Upper lobe of left lung (tissue), 6 donors: ENCODE measurements around the gene TMPRSS11D. TPM values are rescaled to one million over a fixed set of nuclear protein-coding genes. Genes with fewer than 3 reads are reported as not detected.
A peak's percentile ranks its signal among the peaks of the same experiment; 100 is the strongest.

Experiments used
- ATAC-seq, 2 donors: fragments of 200-7000 bp; cut with Tn5 transposase; one replicate each; pipeline ENCODE4 v1.9.1; 2022; ENCODE audit warnings: mild to moderate bottlenecking in 2 of 2, moderate library complexity in 2 of 2; ENCODE audit not compliant: low FRiP score in 2 of 2
- DNase-seq, 2 donors: peaks; one replicate each; pipeline ENCODE4 v3.0.0-alpha.2; 2019 to 2020
- H3K27ac ChIP-seq, 4 donors: fragments of 200-600 bp; sonication (generic); one replicate each; pipeline ENCODE4 v1.5.1; 2016 to 2019
- H3K27me3 ChIP-seq, 4 donors: fragments of 200-600 bp; sonication (generic); one replicate each; pipeline ENCODE4 v1.5.1; 2017 to 2019
- H3K36me3 ChIP-seq, 4 donors: fragments of 200-600 bp; sonication (generic); one replicate each; pipeline ENCODE4 v1.5.1; 2016 to 2019
- H3K4me1 ChIP-seq, 4 donors: fragments of 200-600 bp; sonication (generic); one replicate each; pipeline ENCODE4 v1.5.1; 2018 to 2019
- H3K4me3 ChIP-seq, 4 donors: fragments of 200-600 bp; sonication (generic); one replicate each; pipeline ENCODE4 v1.5.1; 2017 to 2019; ENCODE audit warnings: mild to moderate bottlenecking in 2 of 4, moderate library complexity in 1 of 4
- H3K9me3 ChIP-seq, 4 donors: fragments of 200-600 bp; sonication (generic); one replicate each; pipeline ENCODE4 v1.5.1; 2018 to 2019
- EP300 ChIP-seq, 4 donors: sonication (generic); formaldehyde crosslinking; IDR thresholded peaks; one replicate each; pipeline ENCODE4 v1.5.1; 2017; ENCODE audit warnings: antibody characterized with exemption in 4 of 4, control low read depth in 2 of 4
- POLR2A ChIP-seq, 4 donors: fragments of 450-650 bp; IDR thresholded peaks; one replicate each; pipeline ENCODE4 v1.5.1; 2016 to 2017; ENCODE audit warnings: antibody characterized with exemption in 4 of 4, mild to moderate bottlenecking in 2 of 4
- POLR2AphosphoS5 ChIP-seq, 2 donors: sonication (generic); formaldehyde crosslinking; IDR thresholded peaks; one replicate each; pipeline ENCODE4 v1.5.1; 2017; ENCODE audit warnings: antibody characterized with exemption in 2 of 2
- WGBS, 2 donors: methylation state at CpG; one replicate each; pipeline ENCODE4 v1.1.5; 2017 to 2018; 5-methylcytosine and 5-hydroxymethylcytosine counted together
- total RNA-seq, 6 donors: library from RNA; depleted of rRNA in 4 of 6; stranded (reverse); fragments of >200 nt in 4 of 6; gene quantifications; one replicate each; pipeline versions ENCODE4 v1.1.0 to v1.2.1, GENCODE V29; 2016 to 2021
- TF ChIP-seq, protein P1 (sequence below), 6 experiments: fragments of 450-650 bp in 4 of 6; fragments of 200-600 bp in 2 of 6; sonication (generic) in 2 of 6; IDR thresholded peaks; one replicate each; pipeline ENCODE4 v1.5.1; 2016 to 2019; ENCODE audit warnings: antibody characterized with exemption in 6 of 6
- donor health status: DM: no; HTN: no; CAD: no; lungs with moderate emphysema.
- donor health status: DM: no; HTN: yes; CAD: no; lungs with severe emphysema.

Gene TMPRSS11D
- total RNA-seq, 6 donors from 2014 or later, result 1.0 to 1.6 TPM; not detected in 4

DNA sequence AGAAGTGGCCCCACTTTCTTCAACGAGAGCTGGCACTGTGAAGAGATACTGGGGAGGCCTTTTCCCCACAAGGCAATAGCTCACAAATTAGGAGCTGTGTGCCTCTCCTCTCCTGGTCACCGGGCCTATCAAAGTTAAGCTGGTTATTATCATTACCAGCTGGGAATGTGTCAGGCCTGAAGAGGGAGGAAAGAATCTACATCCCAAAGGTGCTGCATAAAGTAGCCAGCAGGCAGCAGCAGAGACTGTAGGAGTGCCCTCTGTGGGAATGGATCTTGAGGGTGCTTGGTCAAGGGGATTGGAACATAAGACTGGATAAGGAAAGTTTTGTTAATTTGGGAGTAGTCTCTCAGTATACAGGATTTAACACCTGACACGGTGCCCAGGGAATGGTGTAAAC lies 9.1 kb upstream of the TMPRSS11D start:
- H3K36me3 ChIP-seq, result no peaks in the 10 kb centered on the region
- ATAC-seq, result peak in 1 of 2 donors; percentile 43
- WGBS, 2 donors, result 74 to 79% methylated on average over 3 of the region's 3 CpGs
- DNase-seq, result no peak
- TF ChIP-seq POLR2A (IDR thresholded peaks at IDR 0.05), result no peak
- no peak for TF ChIP-seq EP300 (IDR thresholded peaks at IDR 0.05)
- TF ChIP-seq, protein P1, sequence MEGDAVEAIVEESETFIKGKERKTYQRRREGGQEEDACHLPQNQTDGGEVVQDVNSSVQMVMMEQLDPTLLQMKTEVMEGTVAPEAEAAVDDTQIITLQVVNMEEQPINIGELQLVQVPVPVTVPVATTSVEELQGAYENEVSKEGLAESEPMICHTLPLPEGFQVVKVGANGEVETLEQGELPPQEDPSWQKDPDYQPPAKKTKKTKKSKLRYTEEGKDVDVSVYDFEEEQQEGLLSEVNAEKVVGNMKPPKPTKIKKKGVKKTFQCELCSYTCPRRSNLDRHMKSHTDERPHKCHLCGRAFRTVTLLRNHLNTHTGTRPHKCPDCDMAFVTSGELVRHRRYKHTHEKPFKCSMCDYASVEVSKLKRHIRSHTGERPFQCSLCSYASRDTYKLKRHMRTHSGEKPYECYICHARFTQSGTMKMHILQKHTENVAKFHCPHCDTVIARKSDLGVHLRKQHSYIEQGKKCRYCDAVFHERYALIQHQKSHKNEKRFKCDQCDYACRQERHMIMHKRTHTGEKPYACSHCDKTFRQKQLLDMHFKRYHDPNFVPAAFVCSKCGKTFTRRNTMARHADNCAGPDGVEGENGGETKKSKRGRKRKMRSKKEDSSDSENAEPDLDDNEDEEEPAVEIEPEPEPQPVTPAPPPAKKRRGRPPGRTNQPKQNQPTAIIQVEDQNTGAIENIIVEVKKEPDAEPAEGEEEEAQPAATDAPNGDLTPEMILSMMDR (IDR thresholded peaks at IDR 0.05), result no peak
- TF ChIP-seq POLR2AphosphoS5 (IDR thresholded peaks at IDR 0.05), result no peak
- H3K4me3 ChIP-seq, result no peak overlapping the region
- no peak overlapping the region for H3K27ac ChIP-seq
- no peaks in the 10 kb centered on the region for H3K27me3 ChIP-seq
- H3K4me1 ChIP-seq, result no peaks in the 10 kb centered on the region
- no peaks in the 10 kb centered on the region for H3K9me3 ChIP-seq

DNA sequence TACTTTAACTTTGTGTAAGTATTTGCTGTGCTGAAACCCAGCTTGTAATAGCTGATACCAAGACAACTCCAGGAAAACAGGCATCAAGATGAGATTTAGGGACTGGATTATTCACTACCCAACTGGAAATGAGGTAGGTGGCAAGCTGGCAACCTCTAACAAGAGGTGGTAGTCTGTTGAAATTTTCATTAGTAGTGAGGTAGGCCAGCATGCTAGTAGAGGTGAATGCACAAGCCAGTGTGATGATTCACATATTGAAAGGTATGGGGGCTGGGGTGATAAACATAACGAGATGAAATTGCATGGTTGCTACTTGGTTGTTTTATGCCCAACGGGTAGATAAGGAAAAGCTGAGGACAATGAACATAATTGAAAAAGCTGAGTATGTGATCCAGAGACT lies 8.5 kb upstream of the TMPRSS11D start:
- DNase-seq, result no peak
- WGBS, 2 donors, result 86 to 87% methylated on average over 2 of the region's 2 CpGs
- H3K27ac ChIP-seq, result no peak overlapping the region

DNA sequence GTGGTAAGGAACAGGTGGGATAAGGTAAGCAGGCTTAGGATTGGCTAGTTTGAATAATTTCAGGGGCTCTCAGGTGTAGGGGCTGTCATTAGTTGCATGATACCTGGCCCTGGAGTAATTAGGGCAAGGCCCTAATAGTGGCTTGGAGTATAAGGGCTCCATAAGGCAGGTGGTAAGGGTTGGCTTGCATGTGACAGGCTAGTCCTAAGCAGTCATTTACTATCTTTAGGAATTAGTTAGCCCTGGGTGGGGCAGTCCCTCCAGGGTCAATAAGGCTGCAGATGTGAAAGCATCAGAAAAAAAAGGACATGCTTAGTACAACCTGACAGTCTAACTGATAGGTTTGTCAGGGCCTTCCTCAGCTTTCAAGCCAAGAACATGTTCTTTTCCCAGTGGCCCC lies 7.8 kb upstream of the TMPRSS11D start:
- TF ChIP-seq POLR2A (IDR thresholded peaks at IDR 0.05), result no peak
- TF ChIP-seq EP300 (IDR thresholded peaks at IDR 0.05), result no peak
- TF ChIP-seq, protein P1 (IDR thresholded peaks at IDR 0.05), result no peak
- TF ChIP-seq POLR2AphosphoS5 (IDR thresholded peaks at IDR 0.05), result no peak

More for the DNA sequence above, 8.5 kb upstream of the TMPRSS11D start:
- no peaks in the 10 kb centered on the region for H3K27me3 ChIP-seq
- no peaks in the 10 kb centered on the region for H3K4me1 ChIP-seq
- no peaks in the 10 kb centered on the region for H3K9me3 ChIP-seq
- no peak overlapping the region for H3K4me3 ChIP-seq
- TF ChIP-seq, protein P1 (IDR thresholded peaks at IDR 0.05), result no peak
- TF ChIP-seq EP300 (IDR thresholded peaks at IDR 0.05) (no peak), POLR2A (IDR thresholded peaks at IDR 0.05) (no peak), POLR2AphosphoS5 (IDR thresholded peaks at IDR 0.05) (no peak)
- no peaks in the 10 kb centered on the region for H3K36me3 ChIP-seq
- no peak for ATAC-seq

DNA sequence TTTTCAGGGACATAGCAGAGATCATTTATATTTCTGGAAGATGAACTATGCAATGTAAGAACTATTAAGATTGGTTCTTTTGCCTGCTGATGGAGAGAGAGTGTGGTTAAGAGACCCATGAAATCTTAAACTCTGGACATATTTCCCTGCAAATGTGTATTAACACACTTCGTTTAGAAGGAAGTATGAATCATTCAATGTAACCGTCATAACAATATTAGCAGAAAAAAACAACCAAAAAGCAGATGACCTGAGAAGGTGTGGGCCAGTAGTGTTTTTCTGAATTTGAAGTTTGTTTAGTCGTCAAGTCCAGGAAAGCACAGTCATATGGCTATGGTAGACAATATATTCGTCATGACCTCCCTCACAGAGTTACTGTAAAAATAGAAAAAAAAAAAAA lies 2.5 kb upstream of the TMPRSS11D start:
- no peak overlapping the region for H3K27ac ChIP-seq
- whole genome bisulfite sequencing, 2 donors, result 59% methylated on average over 4 of the region's 4 CpGs
- no peak for ATAC-seq

More for the DNA sequence above, 7.8 kb upstream of the TMPRSS11D start:
- ATAC-seq (peak in 1 of 2 donors; percentile 34), DNase-seq (no peak)
- Histone ChIP-seq H3K27me3 (no peaks in the 10 kb centered on the region), H3K4me1 (no peaks in the 10 kb centered on the region), H3K9me3 (no peaks in the 10 kb centered on the region), H3K27ac (no peak overlapping the region), H3K36me3 (no peaks in the 10 kb centered on the region), H3K4me3 (no peak overlapping the region)

DNA sequence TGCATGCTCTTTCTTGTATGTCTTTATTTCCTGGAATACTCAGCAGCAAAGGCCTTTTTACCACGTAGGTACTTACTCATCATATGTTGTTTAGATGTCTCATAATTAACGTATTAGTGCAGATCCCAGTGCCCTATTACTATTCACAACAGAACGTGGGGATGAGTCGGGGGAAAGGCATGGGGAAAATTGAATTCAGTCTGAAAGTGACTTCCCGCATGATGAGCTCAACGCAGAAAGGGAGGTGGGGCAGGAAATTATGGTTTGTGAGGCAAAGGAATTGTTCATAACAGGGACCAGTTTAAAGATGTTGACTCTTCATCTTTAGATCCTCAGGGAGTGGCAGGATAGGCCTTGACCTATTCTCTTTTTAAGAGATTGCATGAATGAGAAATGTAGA lies 2.0 kb upstream of the TMPRSS11D start:
- Histone ChIP-seq H3K4me3 (no peak overlapping the region), H3K4me1 (no peaks in the 10 kb centered on the region), H3K27me3 (no peaks in the 10 kb centered on the region), H3K9me3 (no peaks in the 10 kb centered on the region), H3K36me3 (no peaks in the 10 kb centered on the region), H3K27ac (no peak overlapping the region)
- WGBS, 2 donors, result 46 to 57% methylated on average over 6 of the region's 6 CpGs
- DNase-seq, result no peak
- TF ChIP-seq, protein P1 (IDR thresholded peaks at IDR 0.05), result no peak
- TF ChIP-seq EP300 (IDR thresholded peaks at IDR 0.05), result no peak
- no peak for TF ChIP-seq POLR2A (IDR thresholded peaks at IDR 0.05)
- TF ChIP-seq POLR2AphosphoS5 (IDR thresholded peaks at IDR 0.05), result no peak
- peak in 1 of 2 donors; percentile 63 for ATAC-seq

More for the DNA sequence above, 2.5 kb upstream of the TMPRSS11D start:
- DNase-seq, result no peak
- Histone ChIP-seq H3K4me1 (no peaks in the 10 kb centered on the region), H3K4me3 (no peak overlapping the region), H3K27me3 (no peaks in the 10 kb centered on the region), H3K36me3 (no peaks in the 10 kb centered on the region), H3K9me3 (no peaks in the 10 kb centered on the region)
- TF ChIP-seq POLR2AphosphoS5 (IDR thresholded peaks at IDR 0.05), result no peak
- TF ChIP-seq, protein P1 (IDR thresholded peaks at IDR 0.05), result no peak
- no peak for TF ChIP-seq EP300 (IDR thresholded peaks at IDR 0.05)
- no peak for TF ChIP-seq POLR2A (IDR thresholded peaks at IDR 0.05)
